ENCODE data around the gene CREBL2.
A peak's percentile ranks its signal among the peaks of the same experiment; 100 is the strongest.

The CREBL2 gene

DNA sequence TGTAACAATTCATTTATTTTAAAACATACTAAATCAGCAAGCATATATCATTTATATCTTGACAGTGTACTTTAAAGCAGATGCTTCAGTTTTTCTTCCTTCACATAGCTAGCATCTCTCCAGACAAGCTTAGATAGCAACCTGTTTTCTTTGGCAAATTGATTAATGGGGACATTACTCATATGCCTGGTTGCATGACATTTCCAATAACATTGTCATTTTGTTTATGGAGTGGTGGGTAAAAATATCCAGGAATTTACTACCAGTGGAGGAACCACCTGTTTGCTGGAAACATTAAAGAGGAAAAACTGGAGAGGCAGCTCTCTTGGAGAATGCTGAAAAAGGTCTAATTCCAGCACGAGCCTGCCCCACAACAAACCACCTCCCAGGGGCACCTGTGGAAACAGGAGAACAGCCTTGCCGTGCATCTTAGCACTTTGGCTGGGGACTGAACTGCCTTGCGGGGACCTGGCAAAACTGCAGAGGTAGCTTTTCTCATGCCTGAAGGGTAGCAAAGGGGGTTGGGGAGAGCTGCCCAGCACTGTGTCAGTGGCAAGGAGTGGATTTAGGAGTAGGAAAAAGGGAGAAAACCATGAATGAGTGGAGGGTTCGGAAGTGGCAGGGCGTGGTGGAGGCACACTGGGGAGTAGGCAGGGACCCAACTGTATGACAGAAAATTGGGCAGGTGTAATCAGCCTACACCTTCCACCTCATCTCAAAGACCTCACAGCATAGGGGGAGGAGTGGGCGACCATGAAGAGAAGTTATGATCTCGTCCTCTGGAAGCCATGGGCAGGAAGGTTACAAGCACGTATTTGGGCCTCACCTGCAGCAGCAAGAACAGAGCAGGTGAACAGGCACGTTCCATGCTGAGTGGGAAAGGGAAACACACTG, 11.7 kb upstream of the CREBL2 start:
- no peak for DNase-seq (ENCODE audit: low read depth)
- Histone ChIP-seq H3K9me3 (ENCODE audit: control insufficient read depth, low read length) (no peaks in the 10 kb centered on the region), H3K4me1 (ENCODE audit: control insufficient read depth, insufficient read depth, low read length) (no peaks in the 10 kb centered on the region), H3K36me3 (ENCODE audit: control insufficient read depth, insufficient read depth, low read length, severe bottlenecking) (no peaks in the 10 kb centered on the region), H3K4me3 (ENCODE audit: low read length) (no peak overlapping the region), H3K27me3 (replicated peaks; ENCODE audit: control insufficient read depth, insufficient read depth, low read length) (no peaks in the 10 kb centered on the region), H3K9ac (ENCODE audit: low read length) (no peak overlapping the region)

DNA sequence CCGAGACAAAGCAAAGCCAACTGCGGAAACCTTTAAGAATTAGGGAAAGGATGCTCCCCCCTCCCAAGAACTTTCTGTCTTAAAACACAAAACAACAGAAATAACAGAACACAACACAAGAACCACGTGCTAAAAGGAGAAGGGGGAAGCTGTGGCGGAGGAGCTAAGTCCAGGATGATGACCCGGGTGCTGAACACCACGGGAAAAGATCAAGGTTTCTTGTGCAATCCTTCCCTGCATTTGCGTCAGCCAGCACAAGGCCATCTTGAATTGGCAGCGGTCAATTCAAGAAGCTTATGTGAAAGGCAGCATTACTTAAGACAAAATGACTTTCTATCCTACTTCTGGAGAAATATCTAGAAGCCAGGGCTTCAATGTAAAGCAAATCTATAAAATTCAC, 11.0 kb upstream of the CREBL2 start:
- H3K4me3 ChIP-seq (ENCODE audit: low read length) = no peak overlapping the region
- no peak for DNase-seq (ENCODE audit: low read depth)
- no peaks in the 10 kb centered on the region for H3K4me1 ChIP-seq (ENCODE audit: control insufficient read depth, insufficient read depth, low read length)
- H3K36me3 ChIP-seq (ENCODE audit: control insufficient read depth, insufficient read depth, low read length, severe bottlenecking) = no peaks in the 10 kb centered on the region
- H3K27me3 ChIP-seq (replicated peaks; ENCODE audit: control insufficient read depth, insufficient read depth, low read length) = no peaks in the 10 kb centered on the region
- no peaks in the 10 kb centered on the region for H3K9me3 ChIP-seq (ENCODE audit: control insufficient read depth, low read length)
- H3K9ac ChIP-seq (ENCODE audit: low read length) = no peak overlapping the region

DNA sequence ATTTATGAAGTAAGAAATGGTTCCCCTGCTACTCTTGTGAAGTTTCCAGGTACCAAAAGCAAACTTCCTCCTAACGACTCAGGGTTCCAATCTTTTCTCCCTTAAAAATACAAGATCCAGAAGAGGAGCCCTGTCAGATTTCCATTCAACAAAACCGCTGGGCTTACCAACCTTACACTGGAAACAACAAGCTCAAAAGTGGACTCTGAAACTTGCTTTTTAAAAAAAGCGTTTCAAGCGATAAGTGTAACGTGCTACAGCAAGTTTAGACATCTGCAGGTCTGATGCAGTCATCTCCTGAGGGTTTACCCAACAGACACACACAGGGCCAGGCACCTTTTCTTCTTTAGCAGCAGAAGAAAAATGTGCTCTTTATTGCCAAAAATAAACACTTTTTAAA, 6.9 kb upstream of the CREBL2 start:
- no peak overlapping the region for H3K4me3 ChIP-seq (ENCODE audit: low read length)
- no peaks in the 10 kb centered on the region for H3K9me3 ChIP-seq (ENCODE audit: control insufficient read depth, low read length)
- H3K36me3 ChIP-seq (ENCODE audit: control insufficient read depth, insufficient read depth, low read length, severe bottlenecking) = no peaks in the 10 kb centered on the region
- no peak overlapping the region for H3K9ac ChIP-seq (ENCODE audit: low read length)
- no peaks in the 10 kb centered on the region for H3K4me1 ChIP-seq (ENCODE audit: control insufficient read depth, insufficient read depth, low read length)
- no peaks in the 10 kb centered on the region for H3K27me3 ChIP-seq (replicated peaks; ENCODE audit: control insufficient read depth, insufficient read depth, low read length)
- DNase-seq (ENCODE audit: low read depth) = no peak

DNA sequence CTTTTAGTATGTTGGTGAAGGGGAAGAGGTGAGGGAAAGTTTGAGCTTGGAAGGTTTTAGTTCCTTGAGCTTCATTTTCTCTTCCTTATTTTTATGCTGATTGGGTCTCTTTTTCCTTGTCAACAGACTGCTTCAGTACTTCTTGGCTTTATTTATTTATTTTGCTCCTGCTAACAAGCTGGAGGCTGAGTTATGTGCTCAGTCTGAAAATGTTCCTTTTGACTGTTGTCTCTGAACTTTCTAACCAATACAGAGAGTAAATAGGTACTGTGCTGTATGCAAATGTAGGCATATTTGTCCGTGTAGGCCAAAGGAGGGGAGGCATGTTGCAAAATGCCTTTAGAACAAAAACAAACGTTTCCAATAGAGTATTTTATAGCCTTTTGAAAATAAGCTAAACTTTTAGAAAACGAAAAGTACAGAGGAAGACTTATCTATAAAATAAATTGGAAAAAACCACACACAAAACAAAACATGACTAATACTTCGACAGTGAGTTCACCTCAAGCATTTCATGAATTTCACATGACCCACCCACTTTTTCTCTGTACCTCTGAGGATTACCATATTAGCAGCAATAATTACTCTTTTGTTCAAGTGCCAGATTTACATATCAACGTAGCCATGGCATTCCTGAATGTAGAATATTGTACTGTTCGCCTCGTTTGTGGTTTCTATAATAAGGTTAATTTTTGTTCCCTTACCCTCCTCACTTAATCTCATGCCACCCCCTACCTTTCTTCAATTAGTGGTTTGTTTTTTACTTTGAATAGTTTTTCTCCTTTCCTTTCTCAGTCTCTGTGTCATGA, 4.7 kb upstream of the CREBL2 start:
- Histone ChIP-seq H3K4me1 (ENCODE audit: control insufficient read depth, insufficient read depth, low read length) (peaks cover 5% of the 10 kb centered on the region), H3K4me3 (ENCODE audit: low read length) (no peak overlapping the region), H3K9ac (ENCODE audit: low read length) (no peak overlapping the region), H3K9me3 (ENCODE audit: control insufficient read depth, low read length) (no peaks in the 10 kb centered on the region), H3K36me3 (ENCODE audit: control insufficient read depth, insufficient read depth, low read length, severe bottlenecking) (no peaks in the 10 kb centered on the region), H3K27me3 (replicated peaks; ENCODE audit: control insufficient read depth, insufficient read depth, low read length) (no peaks in the 10 kb centered on the region)
- peak; percentile 34 for DNase-seq (ENCODE audit: low read depth)

DNA sequence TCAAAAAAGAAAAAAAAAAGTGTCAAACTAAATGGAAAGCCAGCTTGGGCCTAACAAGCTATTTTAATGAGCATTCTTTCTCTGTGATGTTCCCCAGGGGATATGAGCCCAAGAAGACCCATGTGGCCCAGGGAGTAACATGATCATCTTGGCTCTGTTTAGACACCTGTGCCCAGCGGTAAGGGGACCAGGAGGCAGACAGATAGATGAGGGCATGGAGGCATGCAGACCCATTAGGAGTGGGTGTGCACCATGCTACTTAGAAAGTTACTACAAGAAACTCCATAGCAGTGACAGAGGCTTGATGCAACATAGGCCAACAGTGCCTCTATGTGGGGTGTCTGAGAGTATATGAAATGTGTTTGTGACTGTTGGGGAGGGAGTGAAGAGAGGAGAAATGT, 3.1 kb upstream of the CREBL2 start:
- no peak for DNase-seq (ENCODE audit: low read depth)
- H3K36me3 ChIP-seq (ENCODE audit: control insufficient read depth, insufficient read depth, low read length, severe bottlenecking) = no peaks in the 10 kb centered on the region
- no peaks in the 10 kb centered on the region for H3K27me3 ChIP-seq (replicated peaks; ENCODE audit: control insufficient read depth, insufficient read depth, low read length)
- peaks cover 9% of the 10 kb centered on the region for H3K4me1 ChIP-seq (ENCODE audit: control insufficient read depth, insufficient read depth, low read length)
- no peak overlapping the region for H3K4me3 ChIP-seq (ENCODE audit: low read length)
- H3K9ac ChIP-seq (ENCODE audit: low read length) = no peak overlapping the region
- H3K9me3 ChIP-seq (ENCODE audit: control insufficient read depth, low read length) = no peaks in the 10 kb centered on the region

DNA sequence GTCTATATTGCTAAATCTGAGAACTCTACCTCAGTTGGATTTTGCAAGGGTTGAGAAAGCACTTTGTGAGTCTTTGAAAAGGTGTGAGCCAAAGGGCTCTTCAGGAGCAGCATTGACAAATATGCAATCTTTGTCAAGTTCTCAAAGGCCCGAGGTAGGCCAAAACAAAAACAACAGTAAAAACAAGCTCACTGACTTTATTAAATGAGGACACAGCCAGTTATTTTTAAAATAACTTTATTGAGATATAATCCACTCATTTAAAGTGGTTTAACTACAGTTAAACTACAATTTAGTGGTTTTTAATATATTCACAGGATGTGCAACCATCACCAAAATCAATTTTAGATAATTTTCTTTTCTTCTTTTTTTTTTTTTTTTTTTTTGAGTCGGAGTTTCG, 2.0 kb upstream of the CREBL2 start:
- H3K4me1 ChIP-seq (ENCODE audit: control insufficient read depth, insufficient read depth, low read length) = peaks cover 10% of the 10 kb centered on the region
- DNase-seq (ENCODE audit: low read depth) = no peak
- H3K36me3 ChIP-seq (ENCODE audit: control insufficient read depth, insufficient read depth, low read length, severe bottlenecking) = no peaks in the 10 kb centered on the region
- H3K9me3 ChIP-seq (ENCODE audit: control insufficient read depth, low read length) = no peaks in the 10 kb centered on the region
- no peak overlapping the region for H3K9ac ChIP-seq (ENCODE audit: low read length)
- H3K27me3 ChIP-seq (replicated peaks; ENCODE audit: control insufficient read depth, insufficient read depth, low read length) = no peaks in the 10 kb centered on the region
- no peak overlapping the region for H3K4me3 ChIP-seq (ENCODE audit: low read length)

DNA sequence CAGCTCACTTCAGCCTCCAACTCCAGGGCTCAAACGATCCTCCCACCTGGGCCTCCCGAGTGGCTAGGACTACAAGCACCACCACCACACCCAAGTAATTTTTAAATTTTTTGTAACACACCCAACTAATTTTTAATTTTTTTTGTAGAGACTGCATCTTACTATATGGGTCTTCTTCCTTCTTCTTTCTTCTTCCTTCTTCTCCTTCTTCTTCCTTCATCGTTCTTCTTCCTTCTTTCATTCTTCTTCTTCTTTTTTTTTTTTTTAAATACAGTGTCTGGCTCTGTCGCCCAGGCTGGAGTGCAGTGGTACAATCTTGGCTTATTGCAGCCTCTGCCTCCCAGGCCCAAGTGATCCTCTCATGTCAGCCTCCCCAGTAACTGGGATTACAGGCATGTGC, 965 bp upstream of the CREBL2 start:
- peak overlapping the region; percentile 94 for H3K4me3 ChIP-seq (ENCODE audit: low read length)
- H3K9me3 ChIP-seq (ENCODE audit: control insufficient read depth, low read length) = no peaks in the 10 kb centered on the region

DNA sequence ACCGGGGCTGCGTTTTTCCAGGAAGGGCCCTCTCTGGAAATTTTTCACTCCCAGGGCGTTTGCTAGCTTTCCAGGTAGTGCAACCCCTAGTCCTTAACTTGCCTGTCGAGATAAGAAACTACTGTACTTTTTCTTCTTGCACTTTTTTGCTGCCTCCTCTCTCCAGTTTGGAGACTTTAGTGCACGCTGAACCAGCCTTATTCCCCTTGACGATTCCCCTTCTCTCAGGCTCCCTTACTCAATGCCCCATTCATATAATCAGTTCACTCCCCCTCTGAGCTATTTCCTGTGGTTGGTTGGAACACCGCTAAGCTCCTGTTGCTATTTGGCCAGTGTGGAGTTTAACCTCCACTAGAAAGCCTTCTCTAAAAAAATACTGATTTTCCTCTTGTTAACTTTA, 682 bp downstream of the CREBL2 start:
- H3K9me3 ChIP-seq (ENCODE audit: control insufficient read depth, low read length) = no peaks in the 10 kb centered on the region
- DNase-seq (ENCODE audit: low read depth) = peak; percentile 67
- peak overlapping the region; percentile 94 for H3K4me3 ChIP-seq (ENCODE audit: low read length)

More for the DNA sequence above, 965 bp upstream of the CREBL2 start:
- no peak for DNase-seq (ENCODE audit: low read depth)
- H3K9ac ChIP-seq (ENCODE audit: low read length) = peak overlapping the region; percentile 89
- H3K36me3 ChIP-seq (ENCODE audit: control insufficient read depth, insufficient read depth, low read length, severe bottlenecking) = no peaks in the 10 kb centered on the region
- H3K27me3 ChIP-seq (replicated peaks; ENCODE audit: control insufficient read depth, insufficient read depth, low read length) = no peaks in the 10 kb centered on the region
- peaks cover 10% of the 10 kb centered on the region for H3K4me1 ChIP-seq (ENCODE audit: control insufficient read depth, insufficient read depth, low read length)

DNA sequence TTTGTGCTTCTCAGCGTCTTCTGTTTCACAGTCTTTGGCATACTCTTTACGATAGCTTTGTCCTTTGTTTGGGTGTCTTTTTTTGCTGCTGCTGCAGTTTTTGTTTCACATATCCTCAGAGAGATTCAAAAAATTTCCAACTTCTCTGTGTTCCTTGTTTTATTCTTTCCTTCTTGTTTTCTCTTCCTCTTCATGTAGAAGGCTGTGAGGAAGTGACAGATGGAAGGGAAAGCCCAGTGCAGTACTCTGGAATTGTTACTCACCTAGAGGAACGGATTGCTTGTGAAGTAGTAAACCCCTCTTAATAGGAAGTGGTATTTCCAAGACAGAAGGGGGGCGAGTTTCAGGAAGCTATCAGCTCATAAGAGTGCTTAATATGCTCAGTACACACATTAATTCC, 1.7 kb downstream of the CREBL2 start:
- H3K9ac ChIP-seq (ENCODE audit: low read length) = peak overlapping the region; percentile 38
- peak overlapping the region; percentile 94 for H3K4me3 ChIP-seq (ENCODE audit: low read length)
- no peaks in the 10 kb centered on the region for H3K36me3 ChIP-seq (ENCODE audit: control insufficient read depth, insufficient read depth, low read length, severe bottlenecking)
- DNase-seq (ENCODE audit: low read depth) = no peak
- H3K9me3 ChIP-seq (ENCODE audit: control insufficient read depth, low read length) = no peaks in the 10 kb centered on the region
- H3K4me1 ChIP-seq (ENCODE audit: control insufficient read depth, insufficient read depth, low read length) = peaks cover 10% of the 10 kb centered on the region
- H3K27me3 ChIP-seq (replicated peaks; ENCODE audit: control insufficient read depth, insufficient read depth, low read length) = no peaks in the 10 kb centered on the region

More for the DNA sequence above, 682 bp downstream of the CREBL2 start:
- Histone ChIP-seq H3K27me3 (replicated peaks; ENCODE audit: control insufficient read depth, insufficient read depth, low read length) (no peaks in the 10 kb centered on the region), H3K36me3 (ENCODE audit: control insufficient read depth, insufficient read depth, low read length, severe bottlenecking) (no peaks in the 10 kb centered on the region), H3K9ac (ENCODE audit: low read length) (peak overlapping the region; percentile 89), H3K4me1 (ENCODE audit: control insufficient read depth, insufficient read depth, low read length) (peaks cover 10% of the 10 kb centered on the region)

DNA sequence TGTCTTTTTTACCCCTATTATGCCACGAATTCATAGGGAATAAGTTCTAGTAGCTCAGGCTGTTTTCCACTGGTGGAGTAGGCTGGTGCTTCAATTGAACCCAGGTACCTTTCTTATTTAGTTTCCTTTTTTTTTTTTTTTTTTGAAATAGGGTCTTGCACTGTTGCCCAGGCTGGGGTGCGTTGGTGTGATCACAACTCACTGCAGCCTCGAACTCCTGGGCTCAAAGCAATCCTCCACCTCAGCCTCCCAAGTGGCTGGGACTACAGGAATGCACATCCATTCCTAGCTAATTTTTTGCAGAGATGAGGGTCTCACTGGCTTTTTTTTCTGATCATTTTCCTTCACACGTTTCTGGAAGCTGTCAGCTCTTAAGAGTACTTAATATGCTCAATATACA, 2.7 kb downstream of the CREBL2 start:
- Histone ChIP-seq H3K27me3 (replicated peaks; ENCODE audit: control insufficient read depth, insufficient read depth, low read length) (no peaks in the 10 kb centered on the region), H3K9me3 (ENCODE audit: control insufficient read depth, low read length) (no peaks in the 10 kb centered on the region), H3K4me1 (ENCODE audit: control insufficient read depth, insufficient read depth, low read length) (peaks cover 10% of the 10 kb centered on the region), H3K36me3 (ENCODE audit: control insufficient read depth, insufficient read depth, low read length, severe bottlenecking) (no peaks in the 10 kb centered on the region), H3K4me3 (ENCODE audit: low read length) (no peak overlapping the region), H3K9ac (ENCODE audit: low read length) (no peak overlapping the region)
- no peak for DNase-seq (ENCODE audit: low read depth)

DNA sequence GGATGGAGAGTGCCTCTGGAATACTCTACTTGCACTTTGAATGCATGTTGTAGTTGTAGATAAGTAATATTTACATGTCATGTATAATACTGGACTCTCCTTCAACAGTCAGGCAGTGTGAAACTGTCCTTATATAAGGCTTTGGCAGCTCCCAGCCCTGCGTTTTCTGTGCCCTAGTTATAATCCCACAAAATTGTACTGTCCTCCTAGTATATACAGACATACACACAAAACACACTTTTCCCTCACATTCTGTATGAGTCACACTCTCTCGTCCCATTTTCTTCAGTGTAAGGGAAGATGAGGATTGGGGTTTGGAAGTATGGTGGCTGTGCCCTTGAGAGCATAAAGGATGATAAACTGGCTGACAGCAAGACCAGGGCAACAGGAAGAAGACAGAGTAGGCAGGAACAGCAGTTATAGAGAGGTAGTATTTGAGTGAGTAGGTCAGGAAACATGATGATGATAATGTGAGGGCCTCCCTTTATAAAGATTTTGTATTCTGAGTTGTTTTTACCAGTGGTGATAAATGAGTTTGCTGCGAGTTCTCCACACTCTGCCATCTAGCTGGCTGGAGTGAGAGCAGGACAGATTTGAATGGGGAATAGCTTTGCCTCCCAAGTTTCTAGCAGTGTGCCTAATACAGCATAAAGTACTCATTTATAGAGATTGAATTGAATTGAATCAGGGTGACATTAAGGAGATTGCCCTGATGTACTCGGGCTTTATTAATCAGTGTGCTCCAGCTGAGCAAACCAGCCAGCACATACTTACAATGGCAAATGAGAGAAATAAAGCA, 5.0 kb downstream of the CREBL2 start:
- no peak overlapping the region for H3K4me3 ChIP-seq (ENCODE audit: low read length)
- DNase-seq (ENCODE audit: low read depth) = no peak
- H3K36me3 ChIP-seq (ENCODE audit: control insufficient read depth, insufficient read depth, low read length, severe bottlenecking) = peaks cover 3% of the 10 kb centered on the region
- peaks cover 5% of the 10 kb centered on the region for H3K4me1 ChIP-seq (ENCODE audit: control insufficient read depth, insufficient read depth, low read length)
- no peak overlapping the region for H3K9ac ChIP-seq (ENCODE audit: low read length)
- H3K27me3 ChIP-seq (replicated peaks; ENCODE audit: control insufficient read depth, insufficient read depth, low read length) = no peaks in the 10 kb centered on the region
- no peaks in the 10 kb centered on the region for H3K9me3 ChIP-seq (ENCODE audit: control insufficient read depth, low read length)
